Measurements from ENCODE around the gene SRSF7.
"Not testable (repeated sequence)": the region's sequence is repeated elsewhere in the genome, so short reads cannot be mapped to it uniquely, and the experiment has no call there.

SRSF7 gene

DNA sequence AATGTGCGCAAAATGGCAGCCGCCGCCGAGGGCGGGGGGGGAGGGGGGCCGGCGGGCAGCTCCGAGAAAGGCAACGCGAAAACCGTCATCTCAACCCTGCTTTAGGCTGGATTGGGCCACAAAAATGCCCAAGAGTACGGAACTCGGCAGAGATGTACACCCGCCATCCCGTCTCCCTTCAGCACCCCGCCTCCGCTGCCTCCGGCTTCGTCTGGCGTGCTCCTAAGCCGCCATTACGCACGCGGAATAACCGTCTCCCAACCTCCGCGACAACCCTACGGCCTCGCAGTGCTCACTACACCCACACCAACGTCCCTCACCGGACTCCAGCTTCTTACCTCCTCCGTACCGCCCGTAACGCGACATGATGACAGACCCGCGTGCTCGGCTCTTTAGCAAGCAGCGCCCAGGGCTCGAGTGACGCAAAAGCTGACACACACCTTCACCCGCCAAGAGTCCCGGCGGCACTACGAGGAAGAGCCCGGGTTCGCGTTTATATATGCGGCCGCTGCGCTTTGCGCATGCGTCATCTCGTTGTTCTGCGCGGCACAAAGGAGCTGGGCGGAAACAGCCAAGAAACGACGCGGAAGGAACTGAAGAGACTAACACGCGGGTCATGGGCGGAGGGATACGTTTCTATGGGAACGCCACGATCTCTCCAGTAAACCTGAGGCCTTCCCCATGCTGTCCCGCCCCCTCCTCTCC, at the start of gene SRSF7:
TSS of gene SRSF7 (minus strand) at position 471 of the 705 bp plus-strand sequence. CDS start at position 366, 105 bp downstream.
- DNase-seq (ENCODE audit: low spot score), result peak; percentile 99

DNA sequence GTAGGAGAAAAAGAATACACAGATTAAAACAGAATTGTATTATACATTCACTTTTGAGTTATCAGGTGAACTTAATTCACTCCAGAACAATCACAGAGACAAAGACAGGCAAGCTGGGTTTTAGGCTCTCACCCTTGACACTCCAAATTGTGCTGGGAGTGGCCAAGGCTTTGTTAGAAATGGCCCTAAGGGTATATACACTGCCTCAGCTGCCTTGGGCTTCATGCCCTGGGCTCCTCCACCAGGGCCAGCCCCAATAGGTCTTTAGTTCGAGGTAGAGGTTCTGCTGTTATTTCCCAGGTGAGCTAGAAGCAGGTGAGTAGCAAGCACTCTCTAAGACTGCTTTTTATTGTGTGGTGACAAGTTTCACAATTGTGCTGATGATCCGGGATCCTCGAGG, 46.8 kb upstream of the SRSF7 start:
- DNase-seq (ENCODE audit: low spot score), result no peak

DNA sequence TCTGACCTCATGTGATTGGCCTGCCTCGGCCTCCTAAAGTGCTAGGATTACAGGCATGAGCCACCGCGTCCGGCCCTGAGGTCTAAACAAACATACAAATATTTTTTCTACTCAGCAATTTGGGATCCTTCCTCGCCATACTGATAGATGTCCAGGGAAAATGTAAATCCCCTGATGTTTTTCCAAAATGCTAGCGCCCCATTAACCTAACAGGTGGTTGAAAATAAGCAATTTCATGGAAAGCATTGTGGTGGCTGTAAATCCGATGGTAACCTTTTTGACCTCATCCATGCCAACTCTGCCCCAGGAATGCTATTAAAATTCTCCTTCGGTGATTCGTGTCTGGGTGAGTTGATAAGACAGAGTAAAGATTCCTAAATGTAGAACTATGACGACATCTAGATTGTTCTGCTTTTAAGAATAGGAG, 46.1 kb upstream of the SRSF7 start:
- no peak for DNase-seq (ENCODE audit: low spot score)

DNA sequence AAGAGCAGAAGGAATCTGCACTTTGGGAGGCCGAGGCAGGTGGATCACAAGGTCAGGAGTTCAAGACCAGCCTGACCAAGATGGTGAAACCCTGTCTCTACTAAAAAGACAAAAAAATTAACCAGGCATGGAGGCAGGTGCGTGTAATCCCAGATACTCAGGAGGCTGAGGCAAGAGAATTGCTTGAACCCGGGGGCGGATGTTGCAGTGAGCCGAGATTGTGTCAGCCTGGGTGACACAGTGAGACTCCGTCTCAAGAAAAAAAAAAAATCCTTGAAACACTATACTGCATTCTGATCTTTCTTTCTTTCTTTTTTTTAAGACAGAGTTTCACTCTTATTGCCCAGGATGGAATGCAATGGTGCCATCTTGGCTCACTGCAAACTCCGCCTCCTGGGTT, 43.9 kb upstream of the SRSF7 start:
- not testable (repeated sequence) for DNase-seq (ENCODE audit: low spot score)

DNA sequence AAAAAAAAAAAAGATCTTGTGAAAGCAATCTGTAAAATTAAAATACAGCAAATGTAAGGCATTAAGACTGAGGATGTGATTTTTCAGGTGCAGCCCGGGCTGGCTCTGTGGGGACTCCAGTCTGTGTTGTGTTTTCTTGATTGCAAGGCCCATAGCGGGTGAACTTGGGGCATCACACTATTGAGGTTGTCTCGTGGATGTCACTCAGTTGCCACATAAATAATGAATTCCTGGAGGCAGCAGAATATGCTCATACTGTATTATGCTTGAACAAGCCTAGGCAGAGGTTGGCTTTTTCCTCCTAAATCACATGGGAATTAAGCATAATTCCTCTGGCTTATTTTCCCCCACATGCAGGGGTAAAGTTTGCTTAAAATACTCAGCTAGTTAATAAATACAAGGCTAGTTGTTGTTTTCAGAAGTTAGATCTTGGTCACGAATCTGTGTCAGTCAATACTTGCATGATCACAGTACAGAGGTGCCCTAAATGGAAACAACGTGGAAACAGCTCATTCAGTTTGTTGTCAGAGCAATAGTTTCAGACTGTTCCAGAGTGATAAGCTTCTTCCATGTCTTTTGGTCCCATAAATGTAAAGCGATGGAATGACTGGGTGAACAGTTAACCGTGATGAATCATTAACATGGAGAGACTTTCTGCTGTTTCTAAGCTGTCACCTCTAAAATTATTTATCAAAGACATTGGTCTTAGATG, 43.2 kb upstream of the SRSF7 start:
- no peak for DNase-seq (ENCODE audit: low spot score)

DNA sequence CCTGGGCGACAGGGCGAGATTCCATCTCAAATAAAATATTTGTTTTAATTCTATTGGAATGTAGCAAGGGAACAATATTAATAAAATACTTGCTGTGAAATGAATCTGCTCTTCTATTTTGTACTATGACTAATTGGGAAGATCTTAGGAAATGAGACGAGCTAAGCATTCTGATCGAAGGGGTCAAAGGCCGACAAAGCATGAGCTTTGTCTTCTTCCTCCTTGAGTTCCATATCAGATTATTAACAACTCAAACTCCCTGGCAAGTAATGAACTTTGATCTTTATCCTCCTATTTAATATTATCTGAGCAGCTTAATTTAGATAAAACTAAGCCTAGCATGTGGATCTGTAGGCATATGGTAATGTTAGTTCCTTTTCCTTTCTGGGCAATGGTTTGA, 42.4 kb upstream of the SRSF7 start:
- DNase-seq (ENCODE audit: low spot score), result no peak

DNA sequence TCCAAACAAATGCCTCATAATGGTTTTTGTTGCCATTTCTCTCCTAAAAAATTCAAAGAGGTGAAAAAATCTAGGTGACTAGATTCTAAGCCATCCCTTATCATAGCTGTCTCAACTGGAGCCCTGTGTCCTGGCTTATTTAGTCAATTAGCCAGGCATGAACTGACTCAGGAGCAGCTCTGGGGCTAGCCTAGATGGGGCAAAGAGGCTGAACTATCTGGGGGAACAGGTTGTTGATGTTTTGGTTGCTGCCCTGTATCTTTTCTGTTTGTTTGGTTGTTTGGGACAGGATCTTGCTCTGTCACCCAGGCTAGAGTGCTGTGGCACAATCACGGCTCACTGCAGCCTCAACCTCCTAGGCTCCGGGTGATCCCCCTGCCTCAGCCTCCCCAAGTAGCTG, 41.6 kb upstream of the SRSF7 start:
- no peak for DNase-seq (ENCODE audit: low spot score)

DNA sequence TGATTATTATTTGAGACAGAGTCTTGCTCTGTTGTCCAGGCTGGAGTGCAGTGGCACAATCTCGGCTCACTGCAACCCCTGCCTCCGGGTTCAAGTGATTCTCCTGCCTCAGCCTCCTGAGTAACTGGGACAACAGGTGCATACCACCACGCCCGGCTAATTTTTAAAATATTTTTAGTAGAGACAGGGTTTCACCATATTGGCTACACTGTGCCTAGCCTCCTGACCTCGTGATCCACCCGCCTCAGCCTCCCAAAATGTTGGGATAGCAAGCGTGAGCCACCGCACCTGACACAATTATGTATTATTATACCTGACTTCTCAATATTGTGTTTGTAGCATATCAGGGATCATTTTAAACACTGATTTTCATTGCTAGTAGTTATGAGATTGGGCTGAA, 41.2 kb upstream of the SRSF7 start:
- not testable (repeated sequence) for DNase-seq (ENCODE audit: low spot score)

DNA sequence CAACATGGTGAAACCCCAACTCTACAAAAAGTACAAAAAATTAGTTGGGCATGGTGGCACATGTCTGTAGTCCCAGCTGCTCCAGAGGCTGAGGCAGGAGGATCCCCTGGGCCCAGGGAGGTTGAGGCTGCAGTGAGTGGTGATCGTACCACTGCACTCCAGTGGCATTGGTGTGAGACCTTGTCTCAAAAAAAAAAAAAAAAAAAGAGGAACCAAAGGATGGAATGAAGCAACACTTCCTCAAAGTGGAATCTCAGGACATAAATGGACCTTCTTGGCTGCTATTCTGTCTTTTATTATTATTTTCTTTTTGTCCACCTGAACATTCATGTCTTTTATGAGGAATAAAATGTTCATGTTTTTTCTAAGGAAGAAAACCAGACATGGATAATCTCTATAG, 40.6 kb upstream of the SRSF7 start:
- DNase-seq (ENCODE audit: low spot score), result no peak

DNA sequence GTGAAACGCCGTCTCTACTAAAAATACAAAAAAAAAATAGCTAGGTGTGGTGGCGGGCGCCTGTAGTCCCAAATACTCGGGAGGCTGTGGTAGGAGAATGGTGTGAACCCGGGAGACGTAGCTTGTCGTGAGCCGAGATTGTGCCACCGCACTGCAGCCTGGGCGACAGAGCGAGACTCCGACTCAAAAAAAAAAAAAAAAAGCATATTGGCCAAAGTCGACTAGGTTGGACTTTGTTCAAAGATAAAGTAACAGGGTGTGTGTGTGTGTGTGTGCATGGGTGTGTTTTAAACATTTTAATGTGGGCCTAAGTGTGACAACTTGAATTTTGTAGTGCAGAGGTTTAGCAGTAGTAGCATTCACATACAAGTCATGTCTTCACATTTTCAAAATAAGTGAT, 38.5 kb upstream of the SRSF7 start:
- DNase-seq (ENCODE audit: low spot score), result no peak

DNA sequence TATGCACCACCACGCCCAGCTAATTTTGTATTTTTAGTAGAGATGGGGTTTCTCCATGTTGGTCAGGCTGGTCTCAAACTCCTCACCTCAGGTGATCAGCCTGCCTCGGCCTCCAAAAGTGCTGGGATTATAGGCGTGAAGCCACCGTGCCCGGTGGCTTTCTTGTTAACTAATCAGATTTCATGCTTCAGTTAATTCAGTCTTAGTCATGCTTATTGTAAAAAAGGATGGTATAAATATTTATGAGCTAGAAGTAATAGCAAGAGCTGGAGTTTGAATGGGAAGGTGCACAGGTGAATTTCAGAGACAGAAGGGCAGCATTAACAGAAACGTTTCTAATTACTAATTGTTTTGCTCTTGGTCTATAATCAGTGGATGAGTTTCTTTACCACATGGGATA, 37.1 kb upstream of the SRSF7 start:
- DNase-seq (ENCODE audit: low spot score), result no peak

DNA sequence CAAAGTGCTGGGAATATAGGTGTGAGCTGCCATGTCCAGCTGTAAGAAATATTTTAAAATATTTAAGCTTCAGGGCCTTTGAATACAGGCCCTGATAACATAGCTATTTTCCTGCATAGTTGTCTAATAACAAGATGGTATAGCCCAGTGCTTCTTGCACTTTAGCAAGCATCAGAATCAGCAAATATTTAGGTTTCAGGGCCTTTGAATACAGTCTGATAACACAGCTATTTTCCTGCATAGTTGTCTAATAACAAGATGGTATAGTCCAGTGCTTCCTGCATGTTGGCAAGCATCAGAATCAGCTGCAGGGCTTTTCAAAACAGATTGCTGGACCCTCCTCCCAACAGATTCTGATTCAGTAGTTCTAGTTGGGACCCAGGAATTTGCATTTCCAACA, 32.4 kb upstream of the SRSF7 start:
- DNase-seq (ENCODE audit: low spot score), result no peak

DNA sequence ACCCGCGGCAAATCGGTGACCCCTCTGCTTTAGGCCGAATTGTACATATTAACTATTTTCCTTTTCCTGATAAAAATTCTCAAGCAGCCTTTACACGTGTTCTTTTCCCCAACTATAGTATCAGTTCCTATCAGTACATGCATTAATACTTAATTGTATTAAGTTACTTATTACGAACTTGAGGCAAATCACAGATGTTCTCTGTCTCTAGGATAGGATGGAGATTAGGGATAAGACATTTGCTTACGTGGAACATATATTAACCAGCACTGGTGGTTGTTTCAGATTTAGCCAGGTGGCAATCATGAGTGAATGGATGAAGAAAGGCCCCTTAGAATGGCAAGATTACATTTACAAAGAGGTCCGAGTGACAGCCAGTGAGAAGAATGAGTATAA, 27.5 kb upstream of the SRSF7 start:
- DNase-seq (ENCODE audit: low spot score), result no peak

DNA sequence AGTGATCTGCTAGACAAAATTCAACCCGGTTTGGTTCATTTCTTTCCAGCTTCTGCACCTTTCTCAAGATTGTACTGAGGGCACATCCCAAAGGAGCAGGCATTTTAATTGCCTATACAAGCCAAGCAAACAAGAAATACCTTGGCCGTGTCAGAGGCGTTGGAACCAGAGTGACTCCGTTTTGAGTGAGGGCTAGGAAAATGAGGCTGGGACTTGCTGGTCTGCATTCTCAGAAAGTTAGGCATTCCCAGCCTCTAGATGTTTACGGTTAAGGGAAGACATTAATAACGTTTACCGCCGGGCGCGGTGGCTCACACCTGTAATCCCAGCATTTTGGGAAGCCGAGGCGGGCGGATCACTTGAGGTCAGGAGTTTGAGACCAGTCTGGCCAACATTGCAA, 25.4 kb upstream of the SRSF7 start:
- no peak for DNase-seq (ENCODE audit: low spot score)

DNA sequence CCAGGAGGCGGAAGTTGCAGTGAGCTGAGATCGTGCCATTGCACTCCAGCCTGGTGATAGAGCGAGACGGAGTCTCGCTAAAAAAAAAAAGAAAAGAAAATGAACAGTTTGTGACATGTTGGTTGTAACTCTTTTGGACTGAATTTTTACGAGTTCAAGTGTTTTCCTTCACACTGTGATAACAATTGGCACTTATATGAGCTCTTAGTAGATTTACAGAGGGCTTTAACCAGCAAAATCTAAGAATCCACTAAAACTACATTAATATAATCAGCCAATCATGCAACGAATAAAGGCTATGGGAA, 24.7 kb upstream of the SRSF7 start:
- no peak for DNase-seq (ENCODE audit: low spot score)

DNA sequence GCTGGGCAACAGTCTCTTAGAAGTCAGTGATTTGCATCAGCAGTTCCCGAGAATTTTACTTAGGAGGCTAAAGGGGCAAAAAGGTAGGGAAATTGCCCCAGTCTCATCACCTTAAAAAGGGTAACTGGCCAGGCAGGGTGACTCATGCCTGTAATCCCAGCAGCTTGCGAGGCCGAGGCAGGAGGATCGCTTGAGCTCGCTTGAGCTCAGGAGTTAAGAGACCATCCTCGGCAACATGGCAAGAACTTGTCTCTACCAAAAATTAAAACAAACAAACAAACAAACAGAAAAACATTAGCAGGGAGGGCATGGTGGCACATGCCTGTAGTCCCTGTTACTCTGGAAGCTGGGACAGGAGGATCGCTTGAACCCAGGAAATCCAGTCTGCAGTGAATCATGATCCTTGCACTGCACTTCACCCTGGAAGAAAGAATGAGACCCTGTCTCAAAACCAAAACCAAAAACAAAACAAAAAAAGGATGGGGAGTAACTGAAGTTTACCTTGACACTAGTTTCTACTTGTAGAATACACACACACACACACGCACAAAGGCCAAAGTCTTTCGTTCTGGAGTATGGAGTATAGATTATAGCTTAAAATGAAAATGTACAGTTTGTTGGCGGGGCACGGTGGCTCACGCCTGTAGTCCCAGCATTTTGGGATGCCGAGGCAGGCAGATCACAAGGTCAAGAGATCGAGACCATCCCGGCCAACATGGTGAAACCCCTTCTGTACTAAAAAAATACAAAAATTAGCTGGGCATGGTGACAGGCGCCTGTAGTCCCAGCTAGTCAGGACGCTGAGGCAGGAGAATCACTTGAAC, 24.1 kb upstream of the SRSF7 start:
- DNase-seq (ENCODE audit: low spot score), result no peak

DNA sequence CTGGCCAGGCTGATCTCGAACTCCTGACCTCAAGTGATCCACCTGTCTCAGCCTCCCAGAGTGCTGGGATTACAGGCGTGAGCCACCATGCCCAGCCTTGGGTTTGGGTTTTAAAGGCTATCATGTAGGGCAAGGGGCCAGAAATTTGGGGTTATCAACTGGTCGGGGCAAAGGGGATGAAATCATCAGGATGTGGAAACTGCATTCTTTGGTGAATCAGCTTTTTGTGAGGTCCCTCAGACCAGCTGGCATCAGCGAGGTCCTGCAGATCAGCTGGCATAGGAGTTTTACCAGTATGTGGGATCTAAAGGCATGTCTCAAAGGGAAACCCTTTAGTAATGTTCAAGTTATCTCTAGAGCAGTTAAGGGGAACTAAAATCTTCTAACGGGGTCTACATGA, 20.5 kb upstream of the SRSF7 start:
- no peak for DNase-seq (ENCODE audit: low spot score)

DNA sequence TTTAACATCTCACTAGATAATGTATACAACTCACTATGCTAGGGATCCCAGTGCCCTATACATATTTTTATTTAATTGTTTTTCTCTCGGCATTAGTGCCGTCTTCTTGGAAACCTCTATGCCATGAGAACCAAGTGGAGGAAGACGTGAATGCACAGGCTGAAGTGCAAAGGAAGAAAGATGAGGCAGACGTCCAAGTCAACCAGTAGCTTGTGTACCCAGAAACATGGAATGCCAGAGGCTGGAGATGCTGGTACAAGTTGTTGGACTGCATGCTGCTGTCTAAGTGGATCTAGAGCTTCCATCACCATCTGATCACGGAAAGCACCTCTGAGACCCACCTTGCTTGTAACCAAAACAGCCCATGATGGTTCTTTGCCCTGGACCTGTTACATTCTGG, 14.4 kb upstream of the SRSF7 start:
- no peak for DNase-seq (ENCODE audit: low spot score)

DNA sequence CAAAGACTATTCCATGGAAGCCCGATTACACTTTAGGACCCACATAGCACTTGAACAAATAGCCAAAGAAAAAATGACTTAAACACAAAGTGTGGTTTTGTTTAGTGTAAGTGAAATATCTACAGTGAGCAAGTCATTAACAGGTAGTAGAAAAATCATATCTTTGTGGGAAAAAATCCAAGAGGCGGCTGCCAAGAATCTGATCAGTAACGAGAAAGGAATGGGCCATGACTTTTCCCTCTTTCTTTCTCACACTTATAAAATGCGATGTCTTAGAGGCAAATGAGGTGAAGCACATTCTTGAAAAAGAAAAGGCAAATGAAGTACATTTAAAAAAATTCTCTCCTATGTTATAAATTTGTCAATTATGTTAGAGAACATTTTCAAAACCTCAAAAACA, 14.0 kb upstream of the SRSF7 start:
- no peak for DNase-seq (ENCODE audit: low spot score)

DNA sequence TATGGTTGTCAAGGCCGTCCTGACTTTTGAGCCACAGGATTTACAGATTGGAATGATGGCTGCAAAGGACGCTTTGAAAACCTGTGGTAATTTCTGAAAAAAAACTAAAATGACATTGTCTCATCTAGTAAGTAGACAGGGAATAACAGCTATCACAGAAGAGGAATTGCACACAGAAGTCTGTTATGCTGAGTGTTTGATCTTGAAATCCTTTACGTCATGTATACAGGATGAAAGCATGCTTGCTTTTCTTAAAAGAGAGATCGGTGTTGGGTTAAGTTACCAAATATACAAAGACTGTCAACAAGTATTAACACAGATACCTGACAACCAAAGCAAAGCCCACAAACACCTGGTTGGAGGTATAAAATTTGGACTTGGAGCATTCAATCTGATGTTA, 12.6 kb upstream of the SRSF7 start:
- no peak for DNase-seq (ENCODE audit: low spot score)

DNA sequence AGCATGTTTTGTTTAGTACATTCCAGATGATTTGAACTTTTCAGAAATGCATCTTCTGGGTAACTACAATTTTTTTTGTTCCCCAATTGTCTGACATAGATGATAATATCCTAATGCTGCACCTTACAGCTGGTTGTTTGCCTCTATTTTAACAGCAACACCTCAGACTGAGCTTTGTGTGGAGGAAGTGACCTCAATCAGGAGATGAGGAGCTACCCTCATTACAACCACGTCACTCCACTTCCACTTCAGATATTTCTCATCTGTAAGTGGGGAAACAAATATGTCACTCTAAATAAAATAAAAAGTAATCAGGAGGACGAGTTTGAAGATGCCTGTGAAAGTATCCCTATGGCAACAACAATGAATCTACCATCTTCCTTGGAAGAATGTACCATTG, 12.1 kb upstream of the SRSF7 start:
- DNase-seq (ENCODE audit: low spot score), result no peak

DNA sequence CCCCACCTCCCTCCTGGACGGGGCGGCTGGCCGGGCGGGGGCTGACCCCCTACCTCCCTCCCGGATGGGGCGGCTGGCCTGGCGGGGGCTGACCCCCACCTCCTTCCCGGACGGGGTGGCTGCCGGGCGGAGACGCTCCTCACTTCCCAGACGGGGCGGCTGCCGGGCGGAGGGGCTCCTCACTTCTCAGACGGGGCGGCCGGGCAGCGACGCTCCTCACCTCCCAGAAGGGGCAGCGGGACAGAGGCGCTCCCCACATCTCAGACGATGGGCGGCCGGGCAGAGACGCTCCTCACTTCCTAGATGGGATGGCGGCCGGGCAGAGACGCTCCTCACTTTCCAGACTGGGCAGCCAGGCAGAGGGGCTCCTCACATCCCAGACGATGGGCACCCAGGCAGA, 4.7 kb upstream of the SRSF7 start:
- DNase-seq (ENCODE audit: low spot score), result not testable (repeated sequence)

DNA sequence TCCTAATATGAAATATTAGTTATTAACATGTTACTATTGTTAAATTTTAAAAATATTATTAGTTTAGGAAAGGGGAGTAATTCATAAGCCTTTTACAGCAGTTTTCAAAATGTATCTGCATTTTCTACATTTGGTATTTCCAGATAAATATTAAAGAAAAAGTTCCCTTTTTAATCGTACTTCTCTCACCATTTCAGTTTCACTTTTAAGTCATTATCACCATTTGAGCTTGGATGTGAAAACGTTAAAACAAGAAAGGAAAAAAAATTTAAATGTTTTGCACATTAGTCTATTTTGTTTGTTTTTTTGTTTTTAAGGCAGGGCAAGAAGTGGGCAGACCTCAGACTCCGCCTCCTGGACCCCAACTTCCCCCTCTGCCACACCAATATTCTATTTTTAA, 3.3 kb upstream of the SRSF7 start:
- no peak for DNase-seq (ENCODE audit: low spot score)
